ENCODE results near the gene HSPD1.

The HSPD1 gene

GRCh38 chr2:197446844-197447243 lies 52.8 kb downstream of the HSPD1 start:
- H3K27me3 ChIP-seq (ENCODE audit: control insufficient read depth, insufficient read depth, low read length, poor library complexity, severe bottlenecking), result no peaks in the 10 kb centered on the region
- H3K36me3 ChIP-seq (ENCODE audit: control insufficient read depth, insufficient read depth, low read length), result no peaks in the 10 kb centered on the region
- H3K9me3 ChIP-seq (ENCODE audit: control insufficient read depth, low read length), result no peaks in the 10 kb centered on the region
- H3K4me1 ChIP-seq (ENCODE audit: control insufficient read depth, insufficient read depth, low read length), result no peaks in the 10 kb centered on the region
- H3K4me3 ChIP-seq (ENCODE audit: insufficient read depth, low read depth, low read length), result no peak overlapping the region
- H3K27ac ChIP-seq (ENCODE audit: insufficient read depth, low read depth, low read length, poor library complexity, severe bottlenecking), result no peak overlapping the region

- WGBS, 2 experiments, result 92 to 100% methylated on average over 1 of the region's 1 CpG
Measured at GRCh38 chr2:197445746-197446145, 53.9 kb downstream of the HSPD1 start.

GRCh38 chr2:197442857-197443256 lies 56.8 kb downstream of the HSPD1 start:
- H3K27me3 ChIP-seq (ENCODE audit: control insufficient read depth, insufficient read depth, low read length, poor library complexity, severe bottlenecking), result no peaks in the 10 kb centered on the region
- H3K4me1 ChIP-seq (ENCODE audit: control insufficient read depth, insufficient read depth, low read length), result no peaks in the 10 kb centered on the region
- no peaks in the 10 kb centered on the region for H3K9me3 ChIP-seq (ENCODE audit: control insufficient read depth, low read length)
- WGBS, 2 experiments, result 74 to 85% methylated on average over 5 of the region's 5 CpGs
- H3K4me3 ChIP-seq (ENCODE audit: insufficient read depth, low read depth, low read length), result no peak overlapping the region
- H3K27ac ChIP-seq (ENCODE audit: insufficient read depth, low read depth, low read length, poor library complexity, severe bottlenecking), result no peak overlapping the region
- no peaks in the 10 kb centered on the region for H3K36me3 ChIP-seq (ENCODE audit: control insufficient read depth, insufficient read depth, low read length)

More at GRCh38 chr2:197445746-197446145, 53.9 kb downstream of the HSPD1 start:
- Histone ChIP-seq H3K27ac (ENCODE audit: insufficient read depth, low read depth, low read length, poor library complexity, severe bottlenecking) (no peak overlapping the region), H3K36me3 (ENCODE audit: control insufficient read depth, insufficient read depth, low read length) (no peaks in the 10 kb centered on the region), H3K4me1 (ENCODE audit: control insufficient read depth, insufficient read depth, low read length) (no peaks in the 10 kb centered on the region), H3K27me3 (ENCODE audit: control insufficient read depth, insufficient read depth, low read length, poor library complexity, severe bottlenecking) (no peaks in the 10 kb centered on the region), H3K4me3 (ENCODE audit: insufficient read depth, low read depth, low read length) (no peak overlapping the region), H3K9me3 (ENCODE audit: control insufficient read depth, low read length) (no peaks in the 10 kb centered on the region)

- H3K27ac ChIP-seq (ENCODE audit: insufficient read depth, low read depth, low read length, poor library complexity, severe bottlenecking), result no peak overlapping the region
- no peaks in the 10 kb centered on the region for H3K9me3 ChIP-seq (ENCODE audit: control insufficient read depth, low read length)
- H3K36me3 ChIP-seq (ENCODE audit: control insufficient read depth, insufficient read depth, low read length), result no peaks in the 10 kb centered on the region
- no peaks in the 10 kb centered on the region for H3K27me3 ChIP-seq (ENCODE audit: control insufficient read depth, insufficient read depth, low read length, poor library complexity, severe bottlenecking)
- 88 to 95% methylated on average over 2 of the region's 2 CpGs for WGBS, 2 experiments
- peaks cover 10% of the 10 kb centered on the region for H3K4me1 ChIP-seq (ENCODE audit: control insufficient read depth, insufficient read depth, low read length)
- H3K4me3 ChIP-seq (ENCODE audit: insufficient read depth, low read depth, low read length), result no peak overlapping the region
Measured at GRCh38 chr2:197437380-197437779, 62.3 kb downstream of the HSPD1 start.
